NCI-H2196 treated with DMSO at 0.1 percent for 48 hours (cell line): ENCODE data around the gene ZBBX.

Source experiments
- DNase-seq: peaks from one replicate; lab custom pipeline; 2025; ENCODE audit not compliant: unreplicated experiment; lab: John Stamatoyannopoulos, UW

The ZBBX gene

GRCh38 chr3:167306319-167306718 lies 73.8 kb downstream of the ZBBX start:
- no peak for DNase-seq

GRCh38 chr3:167305340-167305890 lies 74.7 kb downstream of the ZBBX start:
- no peak for DNase-seq

GRCh38 chr3:167304077-167304476 lies 76.0 kb downstream of the ZBBX start:
- DNase-seq: peak; percentile 40

GRCh38 chr3:167302678-167303077 lies 77.4 kb downstream of the ZBBX start:
- no peak for DNase-seq

- no peak for DNase-seq
These were observed 79.9 kb downstream of the ZBBX start for GRCh38 chr3:167300207-167300606.

- no peak for DNase-seq
These were observed 90.7 kb downstream of the ZBBX start for GRCh38 chr3:167289435-167289834.

GRCh38 chr3:167288737-167289136 lies 91.4 kb downstream of the ZBBX start:
- no peak for DNase-seq

GRCh38 chr3:167287308-167287707 lies 92.8 kb downstream of the ZBBX start:
- DNase-seq: no peak

- DNase-seq: no peak
These were observed 105.8 kb downstream of the ZBBX start for GRCh38 chr3:167274141-167274874.

- no peak for DNase-seq
These were observed 127.1 kb downstream of the ZBBX start for GRCh38 chr3:167253037-167253436.

GRCh38 chr3:167251678-167252077 lies 128.4 kb downstream of the ZBBX start:
- DNase-seq: no peak

- DNase-seq: no peak
These were observed 133.8 kb downstream of the ZBBX start for GRCh38 chr3:167246252-167246651.

- DNase-seq: no peak
These were observed 138.8 kb downstream of the ZBBX start for GRCh38 chr3:167241048-167241845.

GRCh38 chr3:167228135-167228534 lies 152.0 kb downstream of the ZBBX start:
- DNase-seq: no peak

GRCh38 chr3:167225821-167226220 lies 154.3 kb downstream of the ZBBX start:
- DNase-seq: no peak

- DNase-seq: no peak
These were observed 171.1 kb downstream of the ZBBX start for GRCh38 chr3:167209011-167209410.

- DNase-seq: no peak
These were observed 177.0 kb downstream of the ZBBX start for GRCh38 chr3:167203062-167203461.

- no peak for DNase-seq
These were observed 181.0 kb downstream of the ZBBX start for GRCh38 chr3:167198949-167199600.
